ENCODE data around the gene OPA3.

Gene OPA3

DNA sequence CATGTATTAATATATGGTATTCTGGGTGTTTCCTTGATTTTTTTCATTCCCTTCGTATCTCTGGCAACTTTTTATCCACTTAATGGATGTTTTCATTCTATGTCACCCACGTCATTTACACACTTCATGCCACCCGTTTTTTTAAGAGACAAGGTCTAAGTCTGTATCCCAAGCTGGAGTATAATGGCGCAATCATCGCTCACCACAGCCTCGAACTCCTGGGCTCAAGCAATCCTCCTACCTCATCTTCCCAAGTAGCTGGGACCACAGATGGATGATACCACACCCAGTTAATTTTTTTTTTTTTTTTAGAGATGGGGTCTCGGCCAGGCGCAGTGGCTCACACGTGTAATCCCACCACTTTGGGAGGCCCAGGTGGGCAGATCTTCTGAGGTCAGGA lies 80.7 kb downstream of the OPA3 start:
- no peak for DNase-seq (ENCODE audit: low spot score)

DNA sequence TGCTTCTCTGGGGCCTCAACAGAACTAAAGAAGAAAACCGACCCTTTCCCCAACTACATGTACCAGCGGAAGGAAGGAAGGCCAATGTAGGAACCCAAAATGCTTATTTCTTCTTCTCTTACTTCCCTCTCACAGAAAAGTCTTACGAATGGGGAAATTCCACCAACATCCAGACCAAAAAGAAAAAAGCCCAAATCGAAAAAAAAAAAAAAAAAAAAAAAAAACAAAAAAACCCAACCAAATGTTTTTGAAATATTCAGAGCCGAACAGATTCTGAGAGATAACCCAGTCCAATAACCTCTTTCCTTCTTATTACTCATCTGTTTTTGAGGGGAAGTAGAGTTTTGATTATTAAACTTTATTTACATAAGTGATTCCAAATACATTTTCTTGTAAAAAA lies 82.5 kb downstream of the OPA3 start:
- DNase-seq (ENCODE audit: low spot score): no peak

DNA sequence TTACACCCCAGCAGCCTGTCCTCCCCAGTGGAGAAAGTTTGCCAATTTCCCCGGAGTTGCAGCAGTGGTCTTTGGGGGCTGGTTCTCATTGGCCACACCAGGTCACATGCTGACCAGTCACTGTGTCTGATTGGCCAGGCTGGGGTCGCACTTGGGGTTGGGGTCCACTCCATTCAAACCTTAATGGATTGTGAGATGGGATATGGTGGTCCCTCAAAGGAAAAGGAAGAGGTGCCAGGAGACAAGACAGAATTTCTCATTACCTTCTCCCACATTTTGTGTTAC lies 82.9 kb downstream of the OPA3 start:
- DNase-seq (ENCODE audit: low spot score): no peak

DNA sequence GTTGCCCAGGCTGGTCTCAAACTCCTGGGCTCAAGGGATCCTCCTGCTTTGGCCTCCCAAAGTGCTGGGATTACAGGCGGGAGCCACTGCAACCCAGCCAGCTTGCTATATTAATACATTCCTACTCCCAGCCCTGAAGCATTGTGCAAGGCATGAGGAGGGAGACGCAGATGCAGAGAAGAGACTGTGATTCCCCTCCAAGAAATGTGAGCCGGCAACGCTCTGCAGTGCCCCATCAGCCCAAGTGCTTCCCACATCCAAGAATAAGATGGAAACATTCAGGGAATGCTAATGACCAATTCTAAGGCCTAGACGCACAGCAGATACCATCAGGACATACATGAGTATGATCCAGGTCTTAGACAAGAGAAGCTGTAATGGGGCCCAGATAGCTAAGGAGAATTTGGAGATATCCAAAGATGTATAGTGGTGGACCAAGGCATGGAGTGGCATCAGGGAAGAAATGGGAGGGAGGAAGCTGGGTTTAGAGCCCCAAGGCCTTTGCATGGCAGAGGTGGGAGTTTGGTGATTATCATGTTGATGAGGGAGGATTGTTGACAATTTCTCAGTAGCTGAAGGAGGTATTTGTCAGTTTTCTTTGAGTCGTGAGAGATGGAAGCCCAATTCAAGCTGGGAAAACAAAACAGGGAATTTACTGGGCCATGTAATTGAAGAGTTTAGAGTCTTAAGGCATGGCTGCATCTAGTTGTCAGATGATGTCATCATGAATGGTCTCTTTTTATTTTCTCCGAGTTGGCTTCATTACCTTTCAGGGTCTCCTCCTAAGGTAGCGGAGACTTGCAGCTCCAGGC lies 83.5 kb downstream of the OPA3 start:
- no peak for DNase-seq (ENCODE audit: low spot score)

DNA sequence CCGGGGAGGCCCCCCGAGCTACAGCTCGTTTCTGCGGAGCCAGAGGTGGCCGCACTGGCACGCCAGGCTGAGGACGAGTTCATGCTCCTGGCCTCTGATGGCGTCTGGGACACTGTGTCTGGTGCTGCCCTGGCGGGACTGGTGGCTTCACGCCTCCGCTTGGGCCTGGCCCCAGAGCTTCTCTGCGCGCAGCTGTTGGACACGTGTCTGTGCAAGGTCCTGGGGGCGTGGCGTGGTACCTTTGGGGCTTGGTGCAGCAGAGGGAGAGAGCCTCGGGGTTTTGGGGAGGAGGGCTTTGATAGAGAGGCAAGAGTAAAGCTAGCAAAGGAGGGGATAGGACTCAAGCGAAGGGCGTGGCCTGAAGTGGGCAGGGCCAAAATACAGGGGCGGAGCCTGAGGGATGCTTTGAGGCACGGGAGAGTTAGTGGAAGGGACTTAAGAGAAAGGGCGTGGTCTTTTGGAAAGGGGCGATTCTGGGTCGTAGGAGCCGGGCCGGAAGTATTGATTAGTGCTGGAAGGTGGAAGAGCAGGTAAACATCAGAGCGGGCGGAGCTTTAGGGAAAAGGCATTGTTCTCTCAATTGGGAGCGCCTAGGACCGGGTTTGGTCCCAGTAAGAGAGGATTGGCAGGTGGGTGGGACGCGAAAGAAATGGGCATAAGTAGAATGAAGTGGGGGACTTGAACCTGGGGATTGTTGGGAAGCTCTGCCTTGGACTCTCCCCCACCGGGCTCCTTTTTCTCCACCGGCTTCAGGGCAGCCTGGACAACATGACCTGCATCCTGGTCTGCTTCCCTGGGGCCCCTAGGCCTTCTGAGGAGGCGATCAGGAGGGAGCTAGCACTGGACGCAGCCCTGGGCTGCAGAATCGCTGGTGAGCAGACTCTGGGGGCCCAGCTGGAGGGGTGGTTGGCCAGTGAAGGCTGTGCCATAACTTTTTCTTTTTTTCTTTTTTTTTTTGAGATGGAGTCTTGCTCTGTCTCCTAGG lies 85.1 kb downstream of the OPA3 start:
- DNase-seq (ENCODE audit: low spot score): no peak

DNA sequence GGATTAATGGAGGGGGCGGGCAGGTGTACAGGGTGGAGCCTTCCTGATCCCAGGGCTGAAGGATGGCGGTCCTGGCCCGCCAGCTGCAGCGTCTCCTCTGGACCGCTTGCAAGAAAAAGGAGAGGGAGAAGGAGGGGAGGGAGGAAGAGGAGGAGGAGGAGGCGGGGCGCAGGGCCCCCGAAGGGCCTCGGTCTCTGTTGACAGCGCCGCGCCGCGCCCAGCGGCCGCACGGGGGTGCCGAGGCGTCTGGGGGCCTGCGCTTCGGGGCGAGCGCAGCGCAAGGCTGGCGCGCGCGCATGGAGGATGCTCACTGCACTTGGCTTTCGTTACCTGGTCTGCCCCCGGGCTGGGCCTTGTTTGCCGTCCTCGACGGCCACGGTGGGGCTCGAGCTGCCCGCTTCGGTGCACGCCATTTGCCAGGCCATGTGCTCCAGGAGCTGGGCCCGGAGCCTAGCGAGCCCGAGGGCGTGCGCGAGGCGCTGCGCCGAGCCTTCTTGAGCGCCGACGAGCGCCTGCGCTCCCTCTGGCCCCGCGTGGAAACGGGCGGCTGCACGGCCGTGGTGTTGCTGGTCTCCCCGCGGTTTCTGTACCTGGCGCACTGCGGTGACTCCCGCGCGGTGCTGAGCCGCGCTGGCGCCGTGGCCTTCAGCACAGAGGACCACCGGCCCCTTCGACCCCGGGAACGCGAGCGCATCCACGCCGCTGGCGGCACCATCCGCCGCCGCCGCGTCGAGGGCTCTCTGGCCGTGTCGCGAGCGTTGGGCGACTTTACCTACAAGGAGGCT lies 86.0 kb downstream of the OPA3 start, which contains the start of gene PPM1N:
Gene PPM1N (plus strand): TSS at position 33 of the 785 bp plus-strand sequence. CDS start 30 bp downstream, at position 63.
- DNase-seq (ENCODE audit: low spot score): no peak

DNA sequence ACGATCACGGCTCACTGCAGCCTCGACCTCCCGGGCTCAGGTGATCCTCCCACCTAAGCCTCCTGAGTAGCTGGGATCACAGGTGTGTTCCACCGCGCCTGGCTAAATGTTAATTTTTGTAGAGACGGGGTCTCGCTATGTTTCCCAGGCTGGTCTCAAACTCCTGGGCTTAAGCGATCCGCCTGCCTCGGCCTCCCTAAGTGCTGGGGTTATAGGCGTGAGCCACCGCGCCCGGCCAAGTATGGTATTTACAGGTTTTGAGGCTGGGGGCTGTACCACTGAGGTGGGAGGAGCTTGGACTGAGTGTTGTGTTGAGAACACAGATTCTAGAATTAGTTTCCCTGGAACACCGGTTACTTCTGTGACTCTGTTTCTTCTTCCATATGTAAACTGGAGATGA lies 86.8 kb downstream of the OPA3 start:
- no peak for DNase-seq (ENCODE audit: low spot score)

DNA sequence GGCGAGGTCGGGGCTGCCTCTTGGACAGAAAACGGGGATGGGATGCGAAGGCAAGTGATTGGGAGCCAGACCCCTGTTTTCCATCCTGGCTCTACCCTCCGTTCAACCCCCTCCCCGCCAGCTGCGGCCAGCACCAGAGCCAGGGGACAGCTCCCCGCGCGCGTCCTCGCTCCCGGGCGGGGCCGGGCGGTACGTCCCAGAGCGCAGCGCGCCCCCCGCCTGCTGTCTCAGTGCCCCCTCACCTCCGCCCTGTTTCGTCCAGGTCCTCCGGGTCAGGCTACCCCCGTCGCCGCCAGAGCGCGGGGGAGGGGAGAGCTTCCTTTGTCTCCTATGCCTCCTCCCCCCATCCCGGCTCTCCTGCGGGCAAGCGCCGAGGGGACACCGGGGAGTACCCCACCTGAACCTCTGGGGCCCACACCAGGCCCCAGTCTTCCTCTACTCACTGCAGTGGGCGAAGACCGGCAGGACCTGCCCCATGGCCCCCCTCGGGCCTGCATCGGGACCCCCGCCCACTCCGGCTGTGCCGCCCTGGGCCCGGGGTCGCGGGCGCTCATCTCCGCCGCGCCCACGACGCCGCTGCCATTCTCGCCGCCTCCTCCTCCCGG lies 88.2 kb downstream of the OPA3 start:
- DNase-seq (ENCODE audit: low spot score): no peak

DNA sequence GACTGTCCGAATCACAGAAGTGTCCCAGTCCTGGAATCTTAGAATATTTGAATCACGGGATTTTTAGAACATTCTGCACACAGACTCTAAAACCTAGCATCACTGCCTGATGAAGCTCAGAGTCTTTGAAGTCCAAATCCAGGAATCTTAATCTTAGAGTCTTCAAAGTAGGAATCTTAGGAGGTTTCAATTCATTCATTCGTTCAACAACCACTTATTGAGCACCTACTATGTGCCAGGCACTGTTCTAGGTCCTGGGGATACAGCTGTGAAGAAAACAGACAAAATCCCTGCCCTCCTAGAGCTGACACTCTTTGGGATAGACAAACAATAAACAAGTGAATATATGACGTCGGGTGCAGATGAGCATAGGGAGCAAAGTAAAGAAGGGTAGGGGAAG lies 89.4 kb downstream of the OPA3 start:
- no peak for DNase-seq (ENCODE audit: low spot score)

DNA sequence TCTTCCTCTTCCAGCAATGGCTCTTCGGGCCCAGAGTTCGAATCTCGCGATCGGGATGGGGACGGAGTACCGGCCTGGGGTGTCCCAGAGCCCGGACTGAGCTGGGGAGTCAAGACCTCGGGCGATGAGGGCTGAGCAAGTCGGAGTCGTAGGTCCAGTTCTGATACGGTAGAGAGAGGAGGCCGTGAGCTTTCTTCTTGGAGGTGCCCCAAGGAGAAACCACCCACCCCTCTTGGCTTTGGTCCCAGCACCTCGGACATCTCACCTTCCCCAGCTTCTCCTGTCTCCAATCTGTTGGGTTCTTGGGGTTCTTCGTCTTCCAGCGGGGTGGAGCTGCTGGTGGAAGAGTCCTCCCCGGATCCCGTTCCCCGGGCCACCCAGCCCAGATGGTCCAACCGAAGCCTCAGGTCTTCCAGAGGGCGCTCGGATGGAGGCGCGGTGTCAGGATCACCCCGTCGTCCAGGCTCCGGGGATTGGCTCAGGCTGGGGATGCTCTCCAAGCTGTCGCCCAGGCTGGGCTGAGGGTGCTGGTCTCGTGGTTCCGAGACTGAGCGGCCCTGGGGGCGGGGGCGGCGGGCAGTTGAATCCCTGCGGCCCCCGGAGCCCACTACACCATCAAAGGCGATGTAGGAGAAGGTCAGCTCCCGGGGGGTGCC lies 90.2 kb downstream of the OPA3 start:
- DNase-seq (ENCODE audit: low spot score): no peak

DNA sequence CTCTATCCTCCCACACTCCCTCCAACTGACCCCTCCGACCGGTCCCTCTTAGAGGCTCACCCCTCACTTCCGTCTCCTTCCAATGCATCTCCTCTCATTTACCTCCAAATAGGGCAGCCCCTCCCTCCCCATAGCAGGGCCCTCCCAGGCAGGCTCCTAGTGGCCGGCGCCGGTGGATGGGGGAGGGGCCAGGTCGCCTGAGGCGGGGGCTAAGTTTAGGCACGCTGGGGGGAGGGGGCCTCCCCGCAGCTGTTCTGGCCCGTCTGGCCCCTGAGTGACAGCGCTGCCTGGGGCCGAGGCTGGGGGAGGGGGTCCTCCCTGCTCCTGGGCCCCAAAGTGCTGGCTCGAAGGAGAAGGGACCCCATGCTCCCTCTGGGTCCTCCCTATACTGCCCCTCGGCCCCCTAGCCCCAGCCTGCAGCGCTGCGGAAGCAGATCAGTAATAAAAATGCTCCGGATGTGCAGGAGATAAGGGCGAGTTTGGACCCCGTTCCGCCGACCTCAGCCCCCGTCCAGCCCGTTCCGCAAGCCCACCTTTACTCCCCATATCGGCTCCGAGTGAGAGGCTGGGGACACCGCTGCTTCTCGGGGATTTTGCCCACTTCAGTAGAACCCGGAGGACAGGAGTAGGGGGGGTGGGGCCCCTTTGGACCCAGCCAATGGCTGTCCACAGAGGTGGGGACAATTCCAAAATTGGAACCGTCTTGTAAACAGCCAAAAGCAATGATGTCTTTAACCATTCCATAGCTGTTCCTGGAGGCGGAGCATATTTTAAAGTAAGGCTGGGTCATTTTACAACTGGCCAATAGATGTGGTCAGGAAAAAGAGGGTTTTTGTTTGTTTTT lies 91.8 kb downstream of the OPA3 start:
- no peak for DNase-seq (ENCODE audit: low spot score)

DNA sequence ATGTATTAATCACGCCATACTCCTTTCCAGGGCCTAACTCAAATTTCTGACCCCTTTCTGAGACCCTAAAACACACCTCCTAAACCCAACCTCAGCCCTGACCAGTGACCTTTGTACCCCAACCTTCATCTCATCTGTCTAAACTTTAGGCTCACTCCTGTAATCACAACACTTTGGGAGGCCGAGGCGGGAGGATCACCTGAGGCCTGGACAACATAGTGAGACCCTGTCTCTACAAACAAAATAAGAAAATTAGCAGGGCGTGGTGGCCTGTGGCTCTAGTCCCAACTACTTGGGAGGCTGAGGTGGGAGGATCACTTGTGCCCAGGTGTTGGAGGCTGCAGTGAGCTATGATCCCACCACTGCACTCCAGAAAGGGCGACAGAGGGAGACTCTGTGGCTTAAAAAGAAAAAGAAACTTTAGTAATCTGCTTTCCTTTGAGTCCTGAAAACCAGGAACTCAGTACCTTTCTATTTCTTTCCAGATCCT lies 92.4 kb downstream of the OPA3 start:
- no peak for DNase-seq (ENCODE audit: low spot score)

DNA sequence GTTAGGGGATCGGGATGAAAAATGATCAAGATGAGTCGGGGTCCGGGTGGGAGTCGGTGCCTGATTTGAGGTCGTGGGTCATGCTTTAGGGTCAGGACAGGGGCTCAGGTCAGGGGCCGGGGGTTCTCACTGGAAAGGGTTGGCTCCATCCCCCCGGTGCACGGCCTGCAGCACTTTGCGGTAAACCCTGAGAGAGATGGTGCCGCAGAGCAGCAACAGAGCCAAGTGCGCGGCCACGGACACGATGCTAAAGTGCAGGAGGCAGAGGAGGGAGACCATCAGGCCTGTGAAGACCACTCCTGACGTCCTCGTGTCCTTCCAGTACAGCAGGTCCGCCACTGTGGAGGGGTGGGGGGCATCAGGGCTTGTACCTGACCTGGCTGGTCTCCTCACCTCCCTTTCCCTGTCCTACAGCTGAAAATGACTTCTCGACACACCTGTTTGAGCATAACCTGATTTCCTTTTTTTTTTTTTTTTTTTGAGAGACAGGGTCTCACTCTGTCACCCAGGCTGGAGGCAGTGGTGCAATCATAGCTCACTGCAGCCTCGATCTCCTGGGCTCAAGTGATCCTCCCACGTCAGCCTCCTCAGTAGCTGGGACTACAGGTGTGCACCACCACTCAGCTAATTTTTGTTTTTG lies 95.3 kb downstream of the OPA3 start:
- DNase-seq (ENCODE audit: low spot score): no peak

DNA sequence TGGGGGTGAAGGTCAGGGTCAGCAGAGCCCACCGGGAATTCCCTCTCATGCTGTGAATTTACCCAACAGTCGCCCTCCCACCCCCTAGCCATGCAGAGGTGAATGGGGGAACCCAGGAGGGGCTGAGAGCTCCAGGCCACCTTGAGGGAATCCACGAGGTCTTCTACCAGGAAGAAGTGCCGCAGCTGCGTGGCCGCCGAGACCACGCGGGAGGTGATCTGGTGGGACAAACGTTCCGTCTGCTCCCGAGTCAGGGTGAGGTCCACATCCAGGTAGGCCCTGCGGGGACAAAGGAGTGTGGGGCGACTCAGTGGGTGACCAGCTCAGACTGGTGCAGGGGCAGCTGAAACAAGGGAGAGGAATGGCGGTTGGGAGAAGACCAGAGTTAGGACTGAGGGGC lies 95.9 kb downstream of the OPA3 start:
- DNase-seq (ENCODE audit: low spot score): no peak

DNA sequence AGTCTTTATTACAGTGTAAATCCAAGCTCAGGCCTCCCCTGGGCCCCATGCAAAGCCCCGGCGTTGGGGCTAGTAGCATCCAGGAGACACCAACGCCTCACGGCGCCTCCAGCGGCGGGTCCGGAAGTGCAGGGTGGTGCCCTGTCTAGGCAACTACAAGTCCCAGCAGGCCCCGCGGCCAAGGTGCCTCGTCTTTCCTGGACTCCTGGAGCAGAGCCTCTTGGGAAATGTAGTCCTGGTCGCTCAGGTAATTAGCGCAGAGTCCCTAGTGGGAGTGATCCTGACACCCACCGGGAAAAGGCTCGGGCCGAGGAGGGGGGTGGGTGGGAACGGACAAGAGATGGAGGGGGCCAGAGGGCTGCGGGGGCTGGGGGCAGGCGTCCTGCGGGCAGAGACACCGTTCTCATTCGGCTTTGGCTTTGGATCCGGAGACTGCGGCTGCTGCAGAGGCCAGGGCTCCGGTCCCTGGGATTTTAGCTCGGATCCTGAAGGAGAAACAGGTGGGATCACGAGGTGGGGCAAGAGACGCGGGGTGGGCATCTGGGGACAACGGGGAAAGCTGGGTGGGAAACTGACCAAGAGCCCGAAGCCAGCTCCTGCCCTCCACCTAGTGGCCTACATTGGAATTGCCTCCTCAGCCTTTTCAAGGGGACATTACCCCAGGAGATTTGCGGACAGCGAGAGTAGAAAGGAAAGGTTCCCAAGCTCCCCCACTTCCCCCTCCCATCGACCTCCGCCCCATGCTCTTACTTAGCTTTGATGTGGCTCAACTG lies 99.1 kb downstream of the OPA3 start:
- peak; percentile 95 for DNase-seq (ENCODE audit: low spot score)

DNA sequence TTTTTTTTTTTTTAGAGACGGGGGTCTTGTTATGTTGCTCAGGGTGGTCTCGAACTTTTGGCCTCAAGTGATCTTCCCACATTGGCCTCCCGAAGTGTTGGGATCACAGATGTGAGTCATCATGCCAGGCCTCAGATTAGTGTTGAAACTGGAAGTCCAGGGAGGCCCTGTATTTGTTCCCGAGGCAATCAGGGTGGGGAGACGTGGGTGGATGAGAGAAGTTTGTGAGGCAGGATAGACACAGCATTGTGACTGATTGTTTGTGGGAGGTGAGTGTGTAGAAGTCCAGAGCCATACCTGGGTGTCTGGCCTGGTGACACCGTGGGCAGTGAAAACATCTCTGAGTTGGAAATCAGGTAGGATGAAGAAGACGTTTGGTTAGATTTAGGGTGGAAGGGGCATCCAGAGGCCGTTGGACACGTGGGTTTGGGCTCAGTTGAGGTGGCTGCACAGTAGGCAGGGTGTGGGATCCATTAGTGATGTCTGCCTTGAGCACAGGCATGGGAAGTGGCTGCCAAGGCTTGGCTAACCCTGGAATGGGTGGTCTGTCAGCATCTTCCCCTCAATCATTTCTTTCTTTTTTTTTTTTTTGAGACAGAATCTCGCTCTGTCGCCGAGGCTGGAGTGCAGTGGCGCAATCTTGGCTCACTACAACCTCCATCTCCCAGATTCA lies 100.2 kb downstream of the OPA3 start:
- DNase-seq (ENCODE audit: low spot score): no peak

DNA sequence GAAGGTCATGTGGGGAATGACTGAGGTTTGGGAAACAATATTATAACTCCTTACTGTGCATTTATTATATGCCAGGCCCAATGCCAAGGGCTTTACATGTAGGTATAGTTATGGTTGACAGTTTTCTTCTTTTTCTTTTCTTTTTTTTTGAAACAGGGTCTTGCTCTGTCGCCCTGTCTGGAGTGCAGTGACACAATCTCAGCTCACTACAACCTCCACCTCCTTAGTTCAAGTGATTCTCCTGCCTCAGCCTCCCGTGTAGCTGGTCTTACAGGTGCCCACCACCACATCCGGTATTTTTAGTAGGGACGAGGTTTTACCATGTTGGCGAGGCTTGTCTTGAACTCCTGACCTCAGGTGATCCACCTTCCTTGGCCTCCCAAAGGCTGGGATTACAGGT lies 101.6 kb downstream of the OPA3 start:
- DNase-seq (ENCODE audit: low spot score): no peak

DNA sequence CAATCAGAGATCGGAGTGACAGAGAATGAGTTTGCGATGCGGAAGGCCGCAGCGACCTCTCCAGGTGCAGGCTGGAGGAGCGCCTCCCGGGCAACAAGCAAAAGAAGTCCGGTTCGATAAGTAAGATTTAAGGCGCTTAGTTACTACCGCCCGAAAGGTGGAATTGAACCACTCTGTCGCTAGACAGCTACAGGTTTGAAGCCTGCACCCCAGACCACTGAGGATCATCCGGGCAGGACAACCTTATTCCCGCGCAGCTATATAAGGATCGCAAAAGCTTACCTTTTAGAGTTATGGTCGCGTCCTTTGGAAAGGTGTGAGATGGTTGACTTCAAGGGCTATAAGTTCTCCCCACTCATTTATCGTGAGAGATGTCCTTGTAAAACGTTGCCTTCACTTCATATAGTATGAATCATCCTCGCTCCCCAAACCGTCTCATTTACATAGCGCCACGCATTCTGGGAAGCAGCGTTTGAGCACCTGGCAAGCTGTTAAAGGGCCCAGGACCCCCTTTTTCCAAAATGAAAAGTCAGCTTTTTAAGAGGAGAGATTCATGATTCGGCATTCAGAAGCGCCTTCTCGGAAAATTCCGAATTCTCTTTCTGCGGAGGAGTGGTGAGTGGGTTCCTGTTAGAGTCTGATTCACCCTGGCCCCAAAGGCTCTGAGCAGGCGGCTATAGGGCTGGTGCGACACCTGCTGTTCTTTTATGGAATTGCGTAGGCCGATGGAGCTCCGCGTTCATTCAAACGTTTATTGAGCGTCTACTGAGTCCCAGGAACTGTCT lies 106.0 kb downstream of the OPA3 start:
- peak; percentile 94 for DNase-seq (ENCODE audit: low spot score)

Measured in kidney tubule cell (primary cell).